Measurements from ENCODE around the gene ALG12.

DNA sequence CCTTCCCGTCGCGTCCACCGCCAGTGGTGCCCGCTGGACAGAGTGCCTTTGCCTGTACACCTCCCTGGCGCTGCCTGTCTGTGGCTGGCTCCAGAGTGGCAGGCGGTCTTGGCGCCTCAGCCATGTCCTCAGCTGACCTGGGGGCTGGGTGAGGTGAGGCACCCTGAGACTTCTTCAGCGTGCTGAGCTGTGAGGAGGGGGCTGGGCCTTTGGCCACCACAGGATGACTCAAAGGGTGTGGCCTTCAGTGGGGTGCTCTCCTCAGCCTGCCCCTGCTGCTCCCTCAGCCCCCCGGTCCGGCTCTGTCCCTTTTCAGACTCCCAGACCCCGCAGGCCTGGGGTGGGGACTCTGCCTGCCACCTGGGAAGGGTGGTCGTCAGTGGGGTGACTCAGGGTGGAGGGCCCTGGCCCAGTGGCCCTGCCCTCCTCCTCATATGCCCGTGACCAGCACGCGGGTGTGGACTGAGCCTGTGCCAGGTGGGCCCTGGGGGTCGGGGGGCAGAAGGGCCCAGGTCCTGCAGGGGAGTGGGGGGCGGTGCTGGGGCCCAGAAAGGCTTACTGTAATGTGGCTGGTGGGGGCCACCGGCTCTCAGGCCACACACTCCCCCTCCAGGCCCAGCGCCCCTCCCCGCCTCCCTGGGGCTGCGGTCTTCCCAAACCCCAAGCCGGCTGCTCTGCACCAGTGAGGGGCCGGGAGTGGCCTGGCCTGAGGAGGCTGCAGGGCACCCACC, 16.1 kb upstream of the ALG12 start:
- TF ChIP-seq, protein P1, sequence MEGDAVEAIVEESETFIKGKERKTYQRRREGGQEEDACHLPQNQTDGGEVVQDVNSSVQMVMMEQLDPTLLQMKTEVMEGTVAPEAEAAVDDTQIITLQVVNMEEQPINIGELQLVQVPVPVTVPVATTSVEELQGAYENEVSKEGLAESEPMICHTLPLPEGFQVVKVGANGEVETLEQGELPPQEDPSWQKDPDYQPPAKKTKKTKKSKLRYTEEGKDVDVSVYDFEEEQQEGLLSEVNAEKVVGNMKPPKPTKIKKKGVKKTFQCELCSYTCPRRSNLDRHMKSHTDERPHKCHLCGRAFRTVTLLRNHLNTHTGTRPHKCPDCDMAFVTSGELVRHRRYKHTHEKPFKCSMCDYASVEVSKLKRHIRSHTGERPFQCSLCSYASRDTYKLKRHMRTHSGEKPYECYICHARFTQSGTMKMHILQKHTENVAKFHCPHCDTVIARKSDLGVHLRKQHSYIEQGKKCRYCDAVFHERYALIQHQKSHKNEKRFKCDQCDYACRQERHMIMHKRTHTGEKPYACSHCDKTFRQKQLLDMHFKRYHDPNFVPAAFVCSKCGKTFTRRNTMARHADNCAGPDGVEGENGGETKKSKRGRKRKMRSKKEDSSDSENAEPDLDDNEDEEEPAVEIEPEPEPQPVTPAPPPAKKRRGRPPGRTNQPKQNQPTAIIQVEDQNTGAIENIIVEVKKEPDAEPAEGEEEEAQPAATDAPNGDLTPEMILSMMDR (conservative IDR thresholded peaks at IDR 0.05 in 1 of 2, IDR thresholded peaks at IDR 0.05 in 1 of 2; ENCODE audit: extremely low read depth in 1 of 2, insufficient read depth in 1 of 2, low read depth in 1 of 2, low read length in 2 of 2): no peak
- TF ChIP-seq EZH2 (IDR thresholded peaks at IDR 0.05; ENCODE audit: borderline replicate concordance, low read length): no peak
